Measurements from ENCODE around the gene ATP6V0A4.

DNA sequence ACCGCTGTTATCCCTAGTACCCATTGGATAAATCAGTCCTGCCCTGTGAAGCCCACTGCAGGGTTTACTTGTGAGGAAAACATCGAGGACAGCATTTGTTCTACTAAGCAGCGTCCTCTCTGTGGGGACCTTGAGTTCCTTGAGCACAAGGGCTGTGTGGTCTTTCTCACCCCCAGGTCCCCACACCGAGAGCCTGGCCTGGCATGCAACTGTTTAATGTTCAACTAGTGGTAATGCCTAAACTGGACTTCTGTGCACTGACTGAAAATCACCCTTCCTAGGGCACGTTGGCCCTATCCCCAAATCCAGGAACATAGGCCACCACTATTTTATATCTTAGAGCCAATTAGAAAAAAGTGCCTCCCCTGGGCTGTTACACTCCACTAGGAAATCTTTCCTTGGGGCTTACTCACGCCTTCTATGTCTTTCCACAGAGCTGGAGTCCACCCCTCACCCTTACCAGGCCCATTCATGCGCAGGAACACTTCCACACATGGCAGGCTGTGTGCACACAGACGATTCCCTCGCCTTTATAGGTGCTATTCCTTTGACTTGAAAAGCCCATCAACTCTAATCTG lies 1.9 kb downstream of the ATP6V0A4 start:
- TF ChIP-seq, protein P1, sequence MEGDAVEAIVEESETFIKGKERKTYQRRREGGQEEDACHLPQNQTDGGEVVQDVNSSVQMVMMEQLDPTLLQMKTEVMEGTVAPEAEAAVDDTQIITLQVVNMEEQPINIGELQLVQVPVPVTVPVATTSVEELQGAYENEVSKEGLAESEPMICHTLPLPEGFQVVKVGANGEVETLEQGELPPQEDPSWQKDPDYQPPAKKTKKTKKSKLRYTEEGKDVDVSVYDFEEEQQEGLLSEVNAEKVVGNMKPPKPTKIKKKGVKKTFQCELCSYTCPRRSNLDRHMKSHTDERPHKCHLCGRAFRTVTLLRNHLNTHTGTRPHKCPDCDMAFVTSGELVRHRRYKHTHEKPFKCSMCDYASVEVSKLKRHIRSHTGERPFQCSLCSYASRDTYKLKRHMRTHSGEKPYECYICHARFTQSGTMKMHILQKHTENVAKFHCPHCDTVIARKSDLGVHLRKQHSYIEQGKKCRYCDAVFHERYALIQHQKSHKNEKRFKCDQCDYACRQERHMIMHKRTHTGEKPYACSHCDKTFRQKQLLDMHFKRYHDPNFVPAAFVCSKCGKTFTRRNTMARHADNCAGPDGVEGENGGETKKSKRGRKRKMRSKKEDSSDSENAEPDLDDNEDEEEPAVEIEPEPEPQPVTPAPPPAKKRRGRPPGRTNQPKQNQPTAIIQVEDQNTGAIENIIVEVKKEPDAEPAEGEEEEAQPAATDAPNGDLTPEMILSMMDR (IDR thresholded peaks at IDR 0.05): no peak
- TF ChIP-seq EP300 (IDR thresholded peaks at IDR 0.05; ENCODE audit: borderline replicate concordance in 1 of 2, low read depth in 1 of 2, low read length in 1 of 2): no peak
- TF ChIP-seq, protein P2, sequence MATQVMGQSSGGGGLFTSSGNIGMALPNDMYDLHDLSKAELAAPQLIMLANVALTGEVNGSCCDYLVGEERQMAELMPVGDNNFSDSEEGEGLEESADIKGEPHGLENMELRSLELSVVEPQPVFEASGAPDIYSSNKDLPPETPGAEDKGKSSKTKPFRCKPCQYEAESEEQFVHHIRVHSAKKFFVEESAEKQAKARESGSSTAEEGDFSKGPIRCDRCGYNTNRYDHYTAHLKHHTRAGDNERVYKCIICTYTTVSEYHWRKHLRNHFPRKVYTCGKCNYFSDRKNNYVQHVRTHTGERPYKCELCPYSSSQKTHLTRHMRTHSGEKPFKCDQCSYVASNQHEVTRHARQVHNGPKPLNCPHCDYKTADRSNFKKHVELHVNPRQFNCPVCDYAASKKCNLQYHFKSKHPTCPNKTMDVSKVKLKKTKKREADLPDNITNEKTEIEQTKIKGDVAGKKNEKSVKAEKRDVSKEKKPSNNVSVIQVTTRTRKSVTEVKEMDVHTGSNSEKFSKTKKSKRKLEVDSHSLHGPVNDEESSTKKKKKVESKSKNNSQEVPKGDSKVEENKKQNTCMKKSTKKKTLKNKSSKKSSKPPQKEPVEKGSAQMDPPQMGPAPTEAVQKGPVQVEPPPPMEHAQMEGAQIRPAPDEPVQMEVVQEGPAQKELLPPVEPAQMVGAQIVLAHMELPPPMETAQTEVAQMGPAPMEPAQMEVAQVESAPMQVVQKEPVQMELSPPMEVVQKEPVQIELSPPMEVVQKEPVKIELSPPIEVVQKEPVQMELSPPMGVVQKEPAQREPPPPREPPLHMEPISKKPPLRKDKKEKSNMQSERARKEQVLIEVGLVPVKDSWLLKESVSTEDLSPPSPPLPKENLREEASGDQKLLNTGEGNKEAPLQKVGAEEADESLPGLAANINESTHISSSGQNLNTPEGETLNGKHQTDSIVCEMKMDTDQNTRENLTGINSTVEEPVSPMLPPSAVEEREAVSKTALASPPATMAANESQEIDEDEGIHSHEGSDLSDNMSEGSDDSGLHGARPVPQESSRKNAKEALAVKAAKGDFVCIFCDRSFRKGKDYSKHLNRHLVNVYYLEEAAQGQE (IDR thresholded peaks at IDR 0.05; ENCODE audit: low read depth, low read length): no peak
- TF ChIP-seq NFIC (IDR thresholded peaks at IDR 0.05; ENCODE audit: borderline replicate concordance): no peak
